ENCODE measurements around the gene GTPBP4.

GTPBP4 gene

GRCh38 chr10:964988-965417 is 23.2 kb upstream of the GTPBP4 start (continued):
- no peak for TF ChIP-seq CSRNP3 (CRISPR knock-in tag; IDR thresholded peaks at IDR 0.05)

GRCh38 chr10:966466-967235 is 21.6 kb upstream of the GTPBP4 start:
- TF ChIP-seq PATZ1 (CRISPR knock-in tag; IDR thresholded peaks at IDR 0.05; ENCODE audit: borderline replicate concordance) (no peak), ZNF8 (CRISPR knock-in tag; IDR thresholded peaks at IDR 0.05) (no peak), TSHZ2 (CRISPR knock-in tag; IDR thresholded peaks at IDR 0.05) (no peak), RARB (CRISPR knock-in tag; IDR thresholded peaks at IDR 0.05) (no peak), PPARA (CRISPR knock-in tag; IDR thresholded peaks at IDR 0.05; ENCODE audit: borderline replicate concordance) (no peak), POU6F1 (CRISPR knock-in tag; IDR thresholded peaks at IDR 0.05; ENCODE audit: borderline replicate concordance, low read depth) (no peak), ARNTL (CRISPR knock-in tag; IDR thresholded peaks at IDR 0.05; ENCODE audit: borderline replicate concordance, low read depth) (no peak), ZNF565 (CRISPR knock-in tag; conservative IDR thresholded peaks at IDR 0.05; ENCODE audit: low read depth) (no peak), ZFP3 (CRISPR knock-in tag; IDR thresholded peaks at IDR 0.05) (no peak), CSDC2 (CRISPR knock-in tag; IDR thresholded peaks at IDR 0.05) (no peak), SNAI2 (CRISPR knock-in tag; IDR thresholded peaks at IDR 0.05) (no peak), GLIS3 (CRISPR knock-in tag; IDR thresholded peaks at IDR 0.05) (no peak), CREB5 (CRISPR knock-in tag; IDR thresholded peaks at IDR 0.05; ENCODE audit: low read depth) (no peak), ZNF70 (CRISPR knock-in tag; IDR thresholded peaks at IDR 0.05) (no peak), CSRNP3 (CRISPR knock-in tag; IDR thresholded peaks at IDR 0.05) (no peak), TCF4 (CRISPR knock-in tag; IDR thresholded peaks at IDR 0.05; ENCODE audit: borderline replicate concordance) (no peak)
- ATAC-seq, result no peak

GRCh38 chr10:968546-969199 is 19.6 kb upstream of the GTPBP4 start:
- no peak for ATAC-seq
- TF ChIP-seq ZNF565 (CRISPR knock-in tag; conservative IDR thresholded peaks at IDR 0.05; ENCODE audit: low read depth) (no peak), BACH2 (CRISPR knock-in tag; IDR thresholded peaks at IDR 0.05; ENCODE audit: borderline replicate concordance) (no peak), ZFP3 (CRISPR knock-in tag; IDR thresholded peaks at IDR 0.05) (no peak), TCF4 (CRISPR knock-in tag; IDR thresholded peaks at IDR 0.05; ENCODE audit: borderline replicate concordance) (no peak), CSDC2 (CRISPR knock-in tag; IDR thresholded peaks at IDR 0.05) (no peak), TOX (CRISPR knock-in tag; IDR thresholded peaks at IDR 0.05; ENCODE audit: borderline replicate concordance) (no peak), CSRNP3 (CRISPR knock-in tag; IDR thresholded peaks at IDR 0.05) (no peak), ESRRG (CRISPR knock-in tag; IDR thresholded peaks at IDR 0.05) (no peak), PATZ1 (CRISPR knock-in tag; IDR thresholded peaks at IDR 0.05; ENCODE audit: borderline replicate concordance) (no peak), ZC3H10 (CRISPR knock-in tag; IDR thresholded peaks at IDR 0.05) (no peak)

All from SK-N-SH treated with all-trans-retinoic acid at 6 μM for 48 hours (cell line).